ENCODE results near the gene KLLN.
"Not testable (repeated sequence)": the region's sequence is repeated elsewhere in the genome, so short reads cannot be mapped to it uniquely, and the experiment has no call there.

Gene KLLN

GRCh38 chr10:87865241-87865881 lies 2.0 kb upstream of the KLLN start:
- H3K4ac ChIP-seq (ENCODE audit: low read depth, low read length): no peak overlapping the region
- no peak overlapping the region for H3K18ac ChIP-seq (ENCODE audit: low read length)
- no peak overlapping the region for H3K23ac ChIP-seq (ENCODE audit: low read length)
- H3K79me1 ChIP-seq (ENCODE audit: low read length): no peaks in the 10 kb centered on the region
- H3K4me2 ChIP-seq (ENCODE audit: low read length): peak overlapping the region; percentile 30
- no CpG with 5 or more reads among the region's 4 CpGs for WGBS (ENCODE audit: extremely low coverage, insufficient coverage, low lambda C conversion rate)
- H3K56ac ChIP-seq (ENCODE audit: low read length): peak overlapping the region; percentile 46
- no peak overlapping the region for H3K27ac ChIP-seq (ENCODE audit: low read depth, low read length)
- H3K36me3 ChIP-seq (ENCODE audit: control insufficient read depth, insufficient read depth, low read length): no peaks in the 10 kb centered on the region
- peak overlapping the region; percentile 50 for H3K4me3 ChIP-seq (ENCODE audit: low read length)
- peaks cover 35% of the 10 kb centered on the region for H3K79me2 ChIP-seq (ENCODE audit: control insufficient read depth, insufficient read depth, low read length)
- H3K9ac ChIP-seq (ENCODE audit: low read length): peak overlapping the region; percentile 76
- H4K5ac ChIP-seq (ENCODE audit: low read length): no peak overlapping the region
- no peak overlapping the region for H2BK5ac ChIP-seq (ENCODE audit: low read length)
- no peak overlapping the region for H2BK15ac ChIP-seq (replicated peaks; ENCODE audit: low read depth)
- no peaks in the 10 kb centered on the region for H3K4me1 ChIP-seq (ENCODE audit: control insufficient read depth, low read depth, low read length)
- H2AK5ac ChIP-seq (ENCODE audit: low read length): no peak overlapping the region
- no peak for DNase-seq
- no peak overlapping the region for H4K8ac ChIP-seq (ENCODE audit: low read depth, low read length)
- H3K27me3 ChIP-seq (ENCODE audit: insufficient read depth, low read length, poor library complexity): no peaks in the 10 kb centered on the region
- no peak overlapping the region for H2BK120ac ChIP-seq (ENCODE audit: low read depth, low read length)

- Histone ChIP-seq H3K79me1 (ENCODE audit: low read length) (no peaks in the 10 kb centered on the region), H4K5ac (ENCODE audit: low read length) (no peak overlapping the region), H3K56ac (ENCODE audit: low read length) (peak overlapping the region; percentile 80), H3K4ac (ENCODE audit: low read depth, low read length) (no peak overlapping the region), H3K4me1 (ENCODE audit: control insufficient read depth, low read depth, low read length) (no peaks in the 10 kb centered on the region), H3K79me2 (ENCODE audit: control insufficient read depth, insufficient read depth, low read length) (peaks cover 34% of the 10 kb centered on the region), H3K27ac (ENCODE audit: low read depth, low read length) (peak overlapping the region; percentile 23), H2BK15ac (replicated peaks; ENCODE audit: low read depth) (no peak overlapping the region), H3K18ac (ENCODE audit: low read length) (no peak overlapping the region), H3K9ac (ENCODE audit: low read length) (peak overlapping the region; percentile 76), H4K8ac (ENCODE audit: low read depth, low read length) (no peak overlapping the region), H3K4me3 (ENCODE audit: low read length) (peak overlapping the region; percentile 65), H2AK5ac (ENCODE audit: low read length) (no peak overlapping the region), H2BK5ac (ENCODE audit: low read length) (no peak overlapping the region), H2BK120ac (ENCODE audit: low read depth, low read length) (no peak overlapping the region), H3K36me3 (ENCODE audit: control insufficient read depth, insufficient read depth, low read length) (no peaks in the 10 kb centered on the region), H3K23ac (ENCODE audit: low read length) (no peak overlapping the region), H3K4me2 (ENCODE audit: low read length) (peak overlapping the region; percentile 53), H3K27me3 (ENCODE audit: insufficient read depth, low read length, poor library complexity) (no peaks in the 10 kb centered on the region)
- no CpG with 5 or more reads among the region's 16 CpGs for WGBS (ENCODE audit: extremely low coverage, insufficient coverage, low lambda C conversion rate)
- DNase-seq: peak; percentile 26
These were observed 1.2 kb upstream of the KLLN start for GRCh38 chr10:87864496-87865059.

- WGBS (ENCODE audit: extremely low coverage, insufficient coverage, low lambda C conversion rate): no CpG with 5 or more reads among the region's 47 CpGs
- H3K27ac ChIP-seq (ENCODE audit: low read depth, low read length): peak overlapping the region; percentile 100
- peak overlapping the region; percentile 93 for H3K56ac ChIP-seq (ENCODE audit: low read length)
- not testable (repeated sequence) for H2BK5ac ChIP-seq (ENCODE audit: low read length); H2BK15ac ChIP-seq (replicated peaks; ENCODE audit: low read depth); H2BK120ac ChIP-seq (ENCODE audit: low read depth, low read length); H3K4me1 ChIP-seq (ENCODE audit: control insufficient read depth, low read depth, low read length); H4K8ac ChIP-seq (ENCODE audit: low read depth, low read length); H3K27me3 ChIP-seq (ENCODE audit: insufficient read depth, low read length, poor library complexity); H4K5ac ChIP-seq (ENCODE audit: low read length); H2AK5ac ChIP-seq (ENCODE audit: low read length); H3K36me3 ChIP-seq (ENCODE audit: control insufficient read depth, insufficient read depth, low read length); H3K23ac ChIP-seq (ENCODE audit: low read length); H3K79me1 ChIP-seq (ENCODE audit: low read length)
- H3K4ac ChIP-seq (ENCODE audit: low read depth, low read length): peak overlapping the region; percentile 60
- peak overlapping the region; percentile 53 for H3K4me2 ChIP-seq (ENCODE audit: low read length)
- peaks cover 30% of the 10 kb centered on the region for H3K79me2 ChIP-seq (ENCODE audit: control insufficient read depth, insufficient read depth, low read length)
- H3K9ac ChIP-seq (ENCODE audit: low read length): peak overlapping the region; percentile 79
- H3K4me3 ChIP-seq (ENCODE audit: low read length): peak overlapping the region; percentile 65
- DNase-seq: peak; percentile 48
- H3K18ac ChIP-seq (ENCODE audit: low read length): peak overlapping the region; percentile 6
These were observed 690 bp upstream of the KLLN start for GRCh38 chr10:87863951-87864495.

- peak overlapping the region; percentile 80 for H3K4me3 ChIP-seq (ENCODE audit: low read length)
These were observed 667 bp downstream of the KLLN start for GRCh38 chr10:87862679-87863052.

GRCh38 chr10:87861953-87862678 lies 1.2 kb downstream of the KLLN start:
- no peaks in the 10 kb centered on the region for H3K79me1 ChIP-seq (ENCODE audit: low read length)
- no peaks in the 10 kb centered on the region for H3K36me3 ChIP-seq (ENCODE audit: control insufficient read depth, insufficient read depth, low read length)
- H3K56ac ChIP-seq (ENCODE audit: low read length): peak overlapping the region; percentile 93
- H2BK5ac ChIP-seq (ENCODE audit: low read length): peak overlapping the region; percentile 10
- no peak overlapping the region for H4K5ac ChIP-seq (ENCODE audit: low read length)
- peak overlapping the region; percentile 100 for H3K27ac ChIP-seq (ENCODE audit: low read depth, low read length)
- no peak overlapping the region for H2AK5ac ChIP-seq (ENCODE audit: low read length)
- peaks cover 25% of the 10 kb centered on the region for H3K79me2 ChIP-seq (ENCODE audit: control insufficient read depth, insufficient read depth, low read length)
- H2BK120ac ChIP-seq (ENCODE audit: low read depth, low read length): no peak overlapping the region
- no peaks in the 10 kb centered on the region for H3K4me1 ChIP-seq (ENCODE audit: control insufficient read depth, low read depth, low read length)
- H3K4me2 ChIP-seq (ENCODE audit: low read length): peak overlapping the region; percentile 98
- peak overlapping the region; percentile 38 for H3K4ac ChIP-seq (ENCODE audit: low read depth, low read length)
- no CpG with 5 or more reads among the region's 57 CpGs for WGBS (ENCODE audit: extremely low coverage, insufficient coverage, low lambda C conversion rate)
- peak; percentile 99 for DNase-seq
- H3K9ac ChIP-seq (ENCODE audit: low read length): peak overlapping the region; percentile 88
- H3K4me3 ChIP-seq (ENCODE audit: low read length): peak overlapping the region; percentile 80
- no peak overlapping the region for H3K23ac ChIP-seq (ENCODE audit: low read length)
- peak overlapping the region; percentile 6 for H3K18ac ChIP-seq (ENCODE audit: low read length)
- no peak overlapping the region for H2BK15ac ChIP-seq (replicated peaks; ENCODE audit: low read depth)
- no peaks in the 10 kb centered on the region for H3K27me3 ChIP-seq (ENCODE audit: insufficient read depth, low read length, poor library complexity)
- H4K8ac ChIP-seq (ENCODE audit: low read depth, low read length): no peak overlapping the region

More at GRCh38 chr10:87862679-87863052, 667 bp downstream of the KLLN start:
- Histone ChIP-seq H4K5ac (ENCODE audit: low read length) (no peak overlapping the region), H3K36me3 (ENCODE audit: control insufficient read depth, insufficient read depth, low read length) (no peaks in the 10 kb centered on the region), H2BK15ac (replicated peaks; ENCODE audit: low read depth) (no peak overlapping the region), H3K56ac (ENCODE audit: low read length) (peak overlapping the region; percentile 93), H2AK5ac (ENCODE audit: low read length) (no peak overlapping the region), H3K27me3 (ENCODE audit: insufficient read depth, low read length, poor library complexity) (no peaks in the 10 kb centered on the region), H4K8ac (ENCODE audit: low read depth, low read length) (no peak overlapping the region), H3K79me1 (ENCODE audit: low read length) (no peaks in the 10 kb centered on the region), H3K18ac (ENCODE audit: low read length) (peak overlapping the region; percentile 6), H3K4ac (ENCODE audit: low read depth, low read length) (peak overlapping the region; percentile 38), H3K27ac (ENCODE audit: low read depth, low read length) (peak overlapping the region; percentile 100), H3K4me2 (ENCODE audit: low read length) (peak overlapping the region; percentile 98), H3K79me2 (ENCODE audit: control insufficient read depth, insufficient read depth, low read length) (peaks cover 25% of the 10 kb centered on the region), H3K9ac (ENCODE audit: low read length) (peak overlapping the region; percentile 88), H2BK120ac (ENCODE audit: low read depth, low read length) (no peak overlapping the region), H2BK5ac (ENCODE audit: low read length) (peak overlapping the region; percentile 10), H3K23ac (ENCODE audit: low read length) (peak overlapping the region; percentile 90), H3K4me1 (ENCODE audit: control insufficient read depth, low read depth, low read length) (no peaks in the 10 kb centered on the region)
- no CpG with 5 or more reads among the region's 21 CpGs for WGBS (ENCODE audit: extremely low coverage, insufficient coverage, low lambda C conversion rate)
- DNase-seq: peak; percentile 73
